Endothelial cell (in vitro differentiated cells): ENCODE measurements around the gene PARD3. TPM values are rescaled to one million over a fixed set of nuclear protein-coding genes. Genes with fewer than 3 reads are reported as not detected.

Source experiments
- DNase-seq: peaks from one replicate; pipeline ENCODE4 v3.0.0; 2021; ENCODE audit warnings: low spot score
- H3K27ac Mint-ChIP-seq: one replicate; pipeline ENCODE4 v1.8.0; 2021; ENCODE audit warnings: mixed read lengths, inconsistent platforms; ENCODE audit not compliant: unreplicated experiment
- H3K27me3 Mint-ChIP-seq: one replicate; pipeline ENCODE4 v1.8.0; 2021; ENCODE audit warnings: mild to moderate bottlenecking, moderate library complexity, mixed read lengths, inconsistent platforms; ENCODE audit not compliant: unreplicated experiment
- H3K36me3 Mint-ChIP-seq: one replicate; pipeline ENCODE4 v1.8.0; 2021; ENCODE audit warnings: mild to moderate bottlenecking, low read depth, mixed read lengths, inconsistent platforms; ENCODE audit not compliant: unreplicated experiment
- H3K4me1 Mint-ChIP-seq: one replicate; pipeline ENCODE4 v1.8.0; 2021; ENCODE audit warnings: mild to moderate bottlenecking, mixed read lengths, inconsistent platforms; ENCODE audit not compliant: unreplicated experiment
- H3K4me3 Mint-ChIP-seq: one replicate; pipeline ENCODE4 v1.8.0; 2021; ENCODE audit warnings: mild to moderate bottlenecking, mixed read lengths, inconsistent platforms; ENCODE audit not compliant: unreplicated experiment
- H3K9me3 Mint-ChIP-seq: one replicate; pipeline ENCODE4 v1.8.0; 2021; ENCODE audit warnings: mixed read lengths, inconsistent platforms; ENCODE audit not compliant: unreplicated experiment
- total RNA-seq: library from RNA; stranded (reverse); fragmentation: NEBNext Ultra II Directional; extraction: Animal tissue kit (Norgen Biotek cat#: 25700); gene quantifications from one replicate; pipeline ENCODE4 v1.2.1, GENCODE V29; 2021; ENCODE audit not compliant: unreplicated experiment
- TF ChIP-seq, protein P1 (sequence below): fragments of 200-600 bp; sonication (generic); IDR thresholded peaks from one replicate; pipeline ENCODE4 v1.5.0; 2021; ENCODE audit warnings: antibody characterized with exemption; ENCODE audit not compliant: unreplicated experiment

PARD3 gene
- total RNA-seq, 1 donor from 2014 or later: 35.2 TPM

DNA sequence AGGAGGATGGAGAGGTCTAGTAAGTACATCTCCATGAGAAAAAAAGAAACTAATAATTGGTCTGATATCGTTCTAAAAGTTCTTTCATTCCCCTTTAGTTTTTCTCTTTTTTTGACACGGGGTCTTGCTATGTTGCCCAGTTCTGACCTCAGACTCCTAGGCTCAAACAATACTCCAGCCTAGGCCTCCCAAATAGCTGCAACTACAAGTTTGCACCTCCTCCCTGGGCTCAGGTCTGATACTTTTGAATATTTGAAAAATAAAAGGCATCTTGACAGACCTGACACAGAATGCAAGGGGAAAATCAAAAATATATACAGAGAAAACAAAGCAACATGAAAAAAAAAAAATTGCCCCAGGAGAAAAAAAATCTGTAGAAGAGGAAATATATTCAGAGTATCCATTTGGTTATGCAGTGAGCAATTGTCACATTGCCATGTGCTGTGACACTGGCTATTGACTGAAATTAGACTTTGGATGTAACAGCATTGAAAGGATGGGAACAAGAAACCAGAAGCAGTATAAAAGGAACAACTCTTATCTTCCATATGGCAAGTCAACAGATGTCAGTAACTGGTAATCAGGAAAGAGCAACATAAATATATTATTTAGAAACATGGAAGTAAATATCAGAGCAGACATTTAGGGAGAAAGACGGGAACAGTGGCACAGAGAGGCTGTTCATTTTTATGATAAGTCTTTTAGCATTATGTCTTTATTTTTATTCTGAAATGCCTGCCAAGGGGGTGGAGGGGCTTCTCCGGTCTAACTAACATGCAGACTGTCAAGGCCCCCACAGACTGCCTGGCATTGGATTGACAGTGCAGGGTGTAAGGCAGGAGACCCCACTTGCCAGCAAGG lies 408.4 kb downstream of the PARD3 start:
- TF ChIP-seq, protein P1, sequence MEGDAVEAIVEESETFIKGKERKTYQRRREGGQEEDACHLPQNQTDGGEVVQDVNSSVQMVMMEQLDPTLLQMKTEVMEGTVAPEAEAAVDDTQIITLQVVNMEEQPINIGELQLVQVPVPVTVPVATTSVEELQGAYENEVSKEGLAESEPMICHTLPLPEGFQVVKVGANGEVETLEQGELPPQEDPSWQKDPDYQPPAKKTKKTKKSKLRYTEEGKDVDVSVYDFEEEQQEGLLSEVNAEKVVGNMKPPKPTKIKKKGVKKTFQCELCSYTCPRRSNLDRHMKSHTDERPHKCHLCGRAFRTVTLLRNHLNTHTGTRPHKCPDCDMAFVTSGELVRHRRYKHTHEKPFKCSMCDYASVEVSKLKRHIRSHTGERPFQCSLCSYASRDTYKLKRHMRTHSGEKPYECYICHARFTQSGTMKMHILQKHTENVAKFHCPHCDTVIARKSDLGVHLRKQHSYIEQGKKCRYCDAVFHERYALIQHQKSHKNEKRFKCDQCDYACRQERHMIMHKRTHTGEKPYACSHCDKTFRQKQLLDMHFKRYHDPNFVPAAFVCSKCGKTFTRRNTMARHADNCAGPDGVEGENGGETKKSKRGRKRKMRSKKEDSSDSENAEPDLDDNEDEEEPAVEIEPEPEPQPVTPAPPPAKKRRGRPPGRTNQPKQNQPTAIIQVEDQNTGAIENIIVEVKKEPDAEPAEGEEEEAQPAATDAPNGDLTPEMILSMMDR: no peak
- peaks cover 1% of the 10 kb centered on the region for H3K27me3 Mint-ChIP-seq
- H3K9me3 Mint-ChIP-seq: no peaks in the 10 kb centered on the region
- DNase-seq: no peak
- H3K4me1 Mint-ChIP-seq: no peaks in the 10 kb centered on the region
- H3K4me3 Mint-ChIP-seq: no peak overlapping the region
- no peaks in the 10 kb centered on the region for H3K36me3 Mint-ChIP-seq
- H3K27ac Mint-ChIP-seq: no peak overlapping the region

DNA sequence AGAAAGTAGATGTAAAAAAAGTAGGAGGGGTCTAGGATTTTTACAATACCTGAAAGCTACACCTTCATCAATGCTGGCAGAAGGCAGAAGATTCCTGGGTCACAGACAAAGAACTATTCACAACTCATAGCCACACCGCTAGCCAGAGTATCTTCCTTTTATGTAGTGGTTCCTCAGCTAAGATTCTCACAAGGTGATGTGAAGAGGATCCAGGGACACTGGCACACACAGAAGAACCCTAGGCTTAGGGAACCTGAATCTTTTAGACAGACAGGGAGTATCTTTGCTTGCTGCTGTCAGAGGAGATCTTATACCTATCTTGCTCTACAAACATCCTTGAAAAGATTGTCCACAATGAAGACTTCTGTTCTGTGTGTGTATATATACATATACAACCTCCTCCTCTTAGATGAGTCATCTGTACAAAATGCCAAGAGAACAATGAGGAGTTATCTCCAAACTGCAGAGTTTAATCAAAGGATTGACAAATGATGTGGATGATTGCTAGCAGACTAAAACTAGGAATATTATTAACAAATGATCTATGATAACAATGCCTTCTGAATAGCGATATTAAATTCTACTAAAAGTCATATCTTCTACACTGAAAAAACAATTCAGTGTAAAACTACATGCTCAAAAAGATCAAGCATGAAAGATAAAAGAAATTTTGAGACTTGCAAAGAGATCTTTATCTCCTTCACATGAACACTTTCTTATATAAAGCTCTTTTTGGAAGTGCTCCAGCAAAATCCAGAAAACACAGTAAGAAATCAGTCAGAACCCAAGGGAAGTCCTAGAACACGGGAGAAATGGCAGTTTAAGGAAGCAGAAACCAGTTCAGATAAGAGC lies 409.3 kb downstream of the PARD3 start:
- H3K36me3 Mint-ChIP-seq: no peaks in the 10 kb centered on the region
- peaks cover 1% of the 10 kb centered on the region for H3K27me3 Mint-ChIP-seq
- no peak overlapping the region for H3K27ac Mint-ChIP-seq
- no peak for DNase-seq
- no peaks in the 10 kb centered on the region for H3K9me3 Mint-ChIP-seq
- TF ChIP-seq, protein P1: no peak
- no peak overlapping the region for H3K4me3 Mint-ChIP-seq
- no peaks in the 10 kb centered on the region for H3K4me1 Mint-ChIP-seq

DNA sequence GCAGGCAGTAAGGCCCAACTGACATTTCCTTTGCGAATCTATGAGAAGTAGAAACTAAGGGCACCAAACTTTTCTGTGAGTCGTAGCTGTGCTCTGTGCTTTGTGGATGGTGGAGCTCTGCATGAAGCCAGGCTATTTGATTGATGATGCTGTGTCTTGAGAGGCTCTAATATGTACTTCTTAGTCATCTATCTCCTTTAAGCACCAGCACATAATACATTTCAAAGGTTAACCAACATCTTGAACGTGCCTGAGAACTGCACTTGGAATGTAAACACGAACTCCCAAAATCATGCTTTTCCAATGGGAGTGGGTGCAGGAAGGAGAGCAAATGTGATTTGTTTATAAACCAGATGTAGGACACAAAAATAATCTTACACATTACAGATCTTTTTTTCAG lies 411.6 kb downstream of the PARD3 start:
- H3K4me1 Mint-ChIP-seq: no peaks in the 10 kb centered on the region
- no peak overlapping the region for H3K27ac Mint-ChIP-seq
- no peak overlapping the region for H3K4me3 Mint-ChIP-seq
- H3K36me3 Mint-ChIP-seq: peaks cover 4% of the 10 kb centered on the region
- TF ChIP-seq, protein P1: no peak
- H3K27me3 Mint-ChIP-seq: peaks cover 1% of the 10 kb centered on the region
- H3K9me3 Mint-ChIP-seq: no peaks in the 10 kb centered on the region
- DNase-seq: no peak

DNA sequence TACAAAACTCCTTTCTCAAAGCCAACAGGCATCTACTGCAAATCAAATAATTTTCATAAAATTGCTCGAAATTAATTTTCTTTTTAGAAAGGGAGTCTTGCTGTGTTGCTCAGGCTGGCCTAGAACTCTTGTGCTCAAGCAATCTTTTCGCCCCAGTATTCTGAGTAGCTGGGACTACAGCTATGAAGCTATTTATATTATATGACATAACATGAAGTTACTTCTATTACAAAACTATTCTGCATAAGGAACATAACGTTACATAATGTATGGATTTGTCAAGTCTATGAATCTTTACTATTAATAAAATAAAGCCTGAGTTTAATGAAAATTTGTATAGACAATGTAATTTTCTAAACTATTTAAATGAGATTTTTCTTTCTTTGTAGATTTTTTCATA lies 415.0 kb downstream of the PARD3 start:
- Mint-ChIP-seq H3K27me3 (no peaks in the 10 kb centered on the region), H3K36me3 (peaks cover 4% of the 10 kb centered on the region)
- TF ChIP-seq, protein P1: no peak

More for the DNA sequence above, 415.0 kb downstream of the PARD3 start:
- Mint-ChIP-seq H3K4me3 (no peak overlapping the region), H3K9me3 (no peaks in the 10 kb centered on the region), H3K4me1 (no peaks in the 10 kb centered on the region), H3K27ac (no peak overlapping the region)
- no peak for DNase-seq
